ENCODE measurements around the gene PGC. TPM values are rescaled to one million over a fixed set of nuclear protein-coding genes. Genes with fewer than 3 reads are reported as not detected.

Gene PGC
- total RNA-seq, 1 experiment from 2014 or later: not detected

DNA sequence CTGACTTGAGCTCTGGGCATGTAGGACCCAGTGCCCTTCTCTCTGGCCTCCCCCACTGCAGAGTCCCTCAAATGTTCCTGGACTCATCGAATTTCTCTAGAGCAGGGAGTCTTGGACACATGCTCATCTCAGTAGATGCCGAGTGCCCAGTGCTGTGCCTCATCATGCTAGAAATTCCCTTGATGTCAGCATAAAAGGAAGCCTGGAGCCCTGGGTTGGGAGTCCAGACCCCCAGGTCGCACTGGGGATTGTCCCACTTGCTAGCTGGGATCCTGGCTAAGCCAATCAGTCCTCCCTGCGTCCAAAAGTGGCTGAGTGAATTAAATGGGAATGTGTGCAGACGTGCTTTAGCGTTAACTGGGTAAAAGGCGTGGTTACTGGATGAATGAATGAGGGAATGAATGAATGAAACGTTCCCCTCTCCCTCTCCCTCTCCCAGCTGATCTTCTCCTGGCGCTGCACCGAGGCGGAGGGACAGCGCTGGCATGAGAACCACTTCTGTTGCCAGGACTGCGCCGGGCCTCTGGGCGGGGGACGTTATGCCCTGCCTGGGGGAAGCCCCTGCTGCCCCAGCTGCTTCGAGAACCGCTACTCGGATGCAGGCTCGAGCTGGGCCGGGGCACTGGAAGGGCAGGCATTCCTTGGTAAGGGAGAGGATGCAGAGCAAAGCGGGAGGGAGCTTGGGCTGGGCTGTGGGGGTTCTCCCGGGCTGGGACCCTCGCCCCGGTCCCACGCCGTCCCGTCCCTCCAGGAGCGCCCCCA is 38.7 kb upstream of the PGC start:
- Mint-ChIP-seq H3K4me1 (peaks cover 16 to 24% of the 10 kb centered on the region in 2 experiments), H3K36me3 (ENCODE audit: insufficient read depth in 1 of 3, low read depth in 3 of 3) (peaks cover 12 to 21% (median 16%) of the 10 kb centered on the region in 3 experiments), H3K27ac (no peak overlapping the region), H3K9me3 (no peaks in the 10 kb centered on the region; a peak in 3 of 5 replicates), H3K27me3 (ENCODE audit: low read depth) (peaks cover 55% of the 10 kb centered on the region), H3K4me3 (peak overlapping the region; percentile 95 to 98)
- H3K79me1 ChIP-seq (ENCODE audit: insufficient read depth, low read depth, low read length, poor library complexity, severe bottlenecking): no peaks in the 10 kb centered on the region
- H3K4me2 ChIP-seq (ENCODE audit: insufficient read depth, insufficient read length, low read length): peak overlapping the region; percentile 95
- no peak overlapping the region for H4K91ac ChIP-seq (ENCODE audit: insufficient read length, low read depth, low read length)
- no peak overlapping the region for H4K8ac ChIP-seq (replicated peaks; ENCODE audit: insufficient read length, low read depth, low read length)
- no peak overlapping the region for H3K23ac ChIP-seq (ENCODE audit: insufficient read length, low read depth, low read length)
- H2BK120ac ChIP-seq (ENCODE audit: low read depth, low read length, poor library complexity, severe bottlenecking): no peak overlapping the region
- no peak overlapping the region for H3K18ac ChIP-seq (ENCODE audit: insufficient read length, low read depth, low read length)
- H3K14ac ChIP-seq (ENCODE audit: insufficient read depth, low read length): no peak overlapping the region
- TF ChIP-seq, protein P1, sequence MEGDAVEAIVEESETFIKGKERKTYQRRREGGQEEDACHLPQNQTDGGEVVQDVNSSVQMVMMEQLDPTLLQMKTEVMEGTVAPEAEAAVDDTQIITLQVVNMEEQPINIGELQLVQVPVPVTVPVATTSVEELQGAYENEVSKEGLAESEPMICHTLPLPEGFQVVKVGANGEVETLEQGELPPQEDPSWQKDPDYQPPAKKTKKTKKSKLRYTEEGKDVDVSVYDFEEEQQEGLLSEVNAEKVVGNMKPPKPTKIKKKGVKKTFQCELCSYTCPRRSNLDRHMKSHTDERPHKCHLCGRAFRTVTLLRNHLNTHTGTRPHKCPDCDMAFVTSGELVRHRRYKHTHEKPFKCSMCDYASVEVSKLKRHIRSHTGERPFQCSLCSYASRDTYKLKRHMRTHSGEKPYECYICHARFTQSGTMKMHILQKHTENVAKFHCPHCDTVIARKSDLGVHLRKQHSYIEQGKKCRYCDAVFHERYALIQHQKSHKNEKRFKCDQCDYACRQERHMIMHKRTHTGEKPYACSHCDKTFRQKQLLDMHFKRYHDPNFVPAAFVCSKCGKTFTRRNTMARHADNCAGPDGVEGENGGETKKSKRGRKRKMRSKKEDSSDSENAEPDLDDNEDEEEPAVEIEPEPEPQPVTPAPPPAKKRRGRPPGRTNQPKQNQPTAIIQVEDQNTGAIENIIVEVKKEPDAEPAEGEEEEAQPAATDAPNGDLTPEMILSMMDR (conservative IDR thresholded peaks at IDR 0.05): no peak
- DNase-seq: peak; percentile 55
- no peak overlapping the region for H3T11ph ChIP-seq (ENCODE audit: low read length)
- H3K23me2 ChIP-seq (ENCODE audit: insufficient read length, low read depth, low read length, poor library complexity, severe bottlenecking): peaks cover 8% of the 10 kb centered on the region
- peaks cover 2% of the 10 kb centered on the region; the same call in 1 of the 2 replicates for H3K79me2 ChIP-seq (ENCODE audit: insufficient read depth, low read length)
- H3K4me1 ChIP-seq (ENCODE audit: insufficient read depth, low read length): no peaks in the 10 kb centered on the region
- H3K27me3 ChIP-seq (ENCODE audit: insufficient read depth, low read length): peaks cover 17% of the 10 kb centered on the region; the same call in 1 of the 2 replicates
- H2BK15ac ChIP-seq (ENCODE audit: low read depth, low read length): no peak overlapping the region
- no peak overlapping the region for H2BK20ac ChIP-seq (ENCODE audit: low read depth, low read length, poor library complexity, severe bottlenecking)
- H3K27ac ChIP-seq (ENCODE audit: insufficient read length, low read depth, low read length): no peak overlapping the region
- no peak overlapping the region for H2BK5ac ChIP-seq (ENCODE audit: insufficient read length, low read length)
- no peak overlapping the region for H4K5ac ChIP-seq (ENCODE audit: insufficient read length, low read depth, low read length)
- no peak overlapping the region for H3K4ac ChIP-seq (ENCODE audit: low read depth, low read length)
- H3K9ac ChIP-seq (ENCODE audit: extremely low read depth, insufficient read length, low read length): no peak overlapping the region
- no peaks in the 10 kb centered on the region for H3K9me3 ChIP-seq (ENCODE audit: control insufficient read depth, low read depth, low read length)
- no peak overlapping the region for H2AFZ ChIP-seq (ENCODE audit: low read length)
- H2BK12ac ChIP-seq (ENCODE audit: insufficient read length, low read depth, low read length): no peak overlapping the region
- H4K20me1 ChIP-seq (ENCODE audit: control insufficient read depth, insufficient read depth, insufficient read length): no peaks in the 10 kb centered on the region
- WGBS (ENCODE audit: extremely low coverage, insufficient read length, low lambda C conversion rate): no CpG with 5 or more reads among the region's 29 CpGs
- no peak overlapping the region for H2AK5ac ChIP-seq (ENCODE audit: insufficient read length, low read length)
- H3K56ac ChIP-seq (ENCODE audit: insufficient read length, low read depth, low read length): no peak overlapping the region

All from H9 (cell line).